CD8-positive, alpha-beta memory T cell (primary cell): ENCODE data around the gene AGER. TPM values are rescaled to one million over a fixed set of nuclear protein-coding genes. Genes with fewer than 3 reads are reported as not detected.
"Not testable (repeated sequence)": the region's sequence is repeated elsewhere in the genome, so short reads cannot be mapped to it uniquely, and the experiment has no call there.

ENCODE experiments used
- CTCF ChIA-PET: fragments of 350-600 bp; sonication (Branson Sonifier 250); formaldehyde crosslinking; loops from one replicate; lab custom pipeline; 2021; ENCODE audit warnings: antibody characterized with exemption; lab: Charles Lee
- POLR2A ChIA-PET: fragments of 350-600 bp; sonication (Branson Sonifier 250); formaldehyde crosslinking; loops from one replicate; lab custom pipeline; 2021; ENCODE audit warnings: antibody characterized with exemption; lab: Charles Lee
- DNase-seq, 5 donors: peaks; one replicate each; pipeline versions ENCODE4 v3.0.0 to v3.0.0-alpha.2; 2020 to 2022; ENCODE audit warnings: mixed read lengths in 1 of 5
- H3K27ac ChIP-seq: one replicate; pipeline ENCODE4 v1.7.0; 2013; ENCODE audit warnings: low read depth, mild to moderate bottlenecking, low read length, moderate library complexity
- H3K27me3 ChIP-seq: 2 replicates; pipeline ENCODE4 v1.7.0; 2013; ENCODE audit warnings: low read length, mild to moderate bottlenecking; ENCODE audit not compliant: insufficient read depth, poor library complexity, severe bottlenecking
- H3K36me3 ChIP-seq: 2 replicates; pipeline ENCODE4 v1.7.0; 2013; ENCODE audit warnings: mild to moderate bottlenecking, low read length, moderate library complexity; ENCODE audit not compliant: insufficient read depth
- H3K4me1 ChIP-seq: 2 replicates; pipeline ENCODE4 v1.7.0; 2013; ENCODE audit warnings: mild to moderate bottlenecking, low read length, moderate library complexity; ENCODE audit not compliant: insufficient read depth
- H3K4me3 ChIP-seq: 2 replicates; pipeline ENCODE4 v1.7.0; 2013; ENCODE audit warnings: mild to moderate bottlenecking, low read length
- H3K9me3 ChIP-seq: 2 replicates; pipeline ENCODE4 v1.7.0; 2013; ENCODE audit warnings: mild to moderate bottlenecking, low read length
- H3K27ac Mint-ChIP-seq, 8 donors: one replicate each; pipeline ENCODE4 v1.8.0; 2020 to 2021; ENCODE audit warnings: mixed read lengths in 8 of 8, mild to moderate bottlenecking in 6 of 8, inconsistent platforms in 3 of 8, moderate library complexity in 3 of 8
- H3K27me3 Mint-ChIP-seq, 2 donors: one replicate each; pipeline ENCODE4 v1.8.0; 2020 to 2021; ENCODE audit warnings: mixed read lengths in 2 of 2, mild to moderate bottlenecking in 1 of 2, moderate library complexity in 1 of 2
- H3K36me3 Mint-ChIP-seq, 3 donors: one replicate each; pipeline ENCODE4 v1.8.0; 2020 to 2021; ENCODE audit warnings: mixed read lengths in 3 of 3, inconsistent platforms in 1 of 3, mild to moderate bottlenecking in 1 of 3
- H3K4me1 Mint-ChIP-seq, 3 donors: one replicate each; pipeline ENCODE4 v1.8.0; 2020 to 2021; ENCODE audit warnings: mixed read lengths in 3 of 3, inconsistent platforms in 1 of 3, mild to moderate bottlenecking in 1 of 3
- H3K4me3 Mint-ChIP-seq, 7 donors: one replicate each; pipeline ENCODE4 v1.8.0; 2020 to 2021; ENCODE audit warnings: mixed read lengths in 7 of 7, mild to moderate bottlenecking in 6 of 7, moderate library complexity in 4 of 7, inconsistent platforms in 2 of 7
- H3K9me3 Mint-ChIP-seq, 5 donors: one replicate each; pipeline ENCODE4 v1.8.0; 2020 to 2022; ENCODE audit warnings: mixed read lengths in 5 of 5, mild to moderate bottlenecking in 3 of 5, moderate library complexity in 2 of 5, inconsistent platforms in 1 of 5
- polyA plus RNA-seq: library from polyadenylated mRNA; unstranded; fragments of 300-500 nt; fragmentation: Illumina TruSeq; gene quantifications from one replicate; pipeline ENCODE4 v1.2.3, GENCODE V29; 2021
- total RNA-seq, 2 experiments: library from RNA; stranded (reverse); gene quantifications; one replicate each; pipeline ENCODE4 v1.2.3, GENCODE V29; 2021

The AGER gene
- total and polyA plus RNA-seq, 3 experiments from 2014 or later, result 11.9 to 12.5 TPM; not detected in 1

GRCh38 chr6:32196682-32197616 lies 12.9 kb upstream of the AGER start:
- POLR2A ChIA-PET, result no interaction called here
- CTCF ChIA-PET, result interaction anchor here (1.3 kb wide), 1 partner anchor 36 kb away, joined by 5 read pairs; no protein-coding TSS in a partner anchor
- Histone ChIP-seq H3K4me3 (peak overlapping the region; percentile 78), H3K27me3 (no peaks in the 10 kb centered on the region), H3K9me3 (no peaks in the 10 kb centered on the region), H3K36me3 (no peaks in the 10 kb centered on the region), H3K4me1 (peaks cover 34% of the 10 kb centered on the region), H3K27ac (peak overlapping the region; percentile 99)
- peak overlapping the region; percentile 98 to 100 (median 100) for H3K27ac Mint-ChIP-seq
- peak overlapping the region; percentile 92 to 100 (median 96) for H3K4me3 Mint-ChIP-seq
- H3K27me3 Mint-ChIP-seq, result peaks cover 2 to 7% of the 10 kb centered on the region in 2 donors
- DNase-seq, result peak in 1 of 5 donors; percentile 27
- H3K36me3 Mint-ChIP-seq, result peaks cover 0 to 18% (median 0%) of the 10 kb centered on the region in 3 donors
- peaks cover 29 to 37% (median 33%) of the 10 kb centered on the region in 3 donors for H3K4me1 Mint-ChIP-seq
- no peaks in the 10 kb centered on the region for H3K9me3 Mint-ChIP-seq

- CTCF ChIA-PET, result interaction anchor here (0.9 to 2.2 kb wide), 13 partner anchors 13 to 642 kb away, joined by 3 to 19 read pairs (median 5); partner anchors contain the start of genes AGPAT1, ATF6B, FKBPL and TAP2
- POLR2A ChIA-PET, result interaction anchor here (0.6 to 1.9 kb wide), 12 partner anchors 11 to 1732 kb away, joined by 3 to 34 read pairs (median 4); partner anchors contain the start of genes AGPAT1, ATF6B, FKBPL and NELFE
- Mint-ChIP-seq H3K27me3 (peaks cover 2 to 7% of the 10 kb centered on the region in 2 donors), H3K4me3 (peak overlapping the region; percentile 92 to 100 (median 96)), H3K27ac (peak overlapping the region; percentile 98 to 100 (median 100)), H3K4me1 (peaks cover 30 to 43% (median 33%) of the 10 kb centered on the region in 3 donors), H3K36me3 (peaks cover 0 to 26% (median 5%) of the 10 kb centered on the region in 3 donors), H3K9me3 (no peaks in the 10 kb centered on the region)
- DNase-seq, result peak in 4 of 5 donors; percentile 50 to 85 (median 70)
- Histone ChIP-seq H3K36me3 (peaks cover 4% of the 10 kb centered on the region), H3K27me3 (no peaks in the 10 kb centered on the region), H3K9me3 (no peaks in the 10 kb centered on the region), H3K27ac (peak overlapping the region; percentile 99), H3K4me3 (peak overlapping the region; percentile 78), H3K4me1 (peaks cover 34% of the 10 kb centered on the region)
These were observed 12.0 kb upstream of the AGER start for GRCh38 chr6:32195902-32196681.

GRCh38 chr6:32195652-32195901 lies 11.5 kb upstream of the AGER start:
- H3K4me3 ChIP-seq, result peak overlapping the region; percentile 78
- H3K36me3 Mint-ChIP-seq, result peaks cover 0 to 29% (median 8%) of the 10 kb centered on the region in 3 donors
- H3K4me3 Mint-ChIP-seq, result peak overlapping the region; percentile 92 to 100 (median 96)
- H3K4me1 Mint-ChIP-seq, result peaks cover 31 to 46% (median 33%) of the 10 kb centered on the region in 3 donors
- ChIA-PET CTCF (interaction anchor here (0.9 to 2.2 kb wide), 14 partner anchors 13 to 643 kb away, joined by 3 to 19 read pairs (median 5); partner anchors contain the start of genes AGPAT1, ATF6B, FKBPL and TAP2), POLR2A (interaction anchor here (0.7 to 1.9 kb wide), 12 partner anchors 10 to 1732 kb away, joined by 3 to 34 read pairs (median 4); partner anchors contain the start of genes AGPAT1, ATF6B, FKBPL and NELFE)
- no peaks in the 10 kb centered on the region for H3K9me3 ChIP-seq
- peaks cover 34% of the 10 kb centered on the region for H3K4me1 ChIP-seq
- peaks cover 2 to 6% of the 10 kb centered on the region in 2 donors for H3K27me3 Mint-ChIP-seq
- peak overlapping the region; percentile 99 for H3K27ac ChIP-seq
- peaks cover 5% of the 10 kb centered on the region for H3K36me3 ChIP-seq
- no peaks in the 10 kb centered on the region for H3K9me3 Mint-ChIP-seq
- peak overlapping the region; percentile 98 to 100 (median 100) for H3K27ac Mint-ChIP-seq
- no peaks in the 10 kb centered on the region for H3K27me3 ChIP-seq
- DNase-seq, result peak; percentile 99 to 100 (median 100)

- Mint-ChIP-seq H3K4me3 (peak overlapping the region; percentile 92 to 100 (median 96)), H3K27ac (peak overlapping the region; percentile 97 to 100 (median 100)), H3K36me3 (peaks cover 0 to 35% (median 8%) of the 10 kb centered on the region in 3 donors), H3K27me3 (peaks cover 2% of the 10 kb centered on the region in 2 donors), H3K4me1 (peaks cover 33 to 50% (median 33%) of the 10 kb centered on the region in 3 donors), H3K9me3 (no peaks in the 10 kb centered on the region)
- no peak for DNase-seq
- H3K9me3 ChIP-seq, result no peaks in the 10 kb centered on the region
- no peaks in the 10 kb centered on the region for H3K27me3 ChIP-seq
- peak overlapping the region; percentile 78 for H3K4me3 ChIP-seq
- CTCF ChIA-PET, result interaction anchor here (0.9 to 2.2 kb wide), 16 partner anchors 12 to 644 kb away, joined by 3 to 19 read pairs (median 5); partner anchors contain the start of genes AGPAT1, ATF6B, FKBPL and TAP2
- peaks cover 34% of the 10 kb centered on the region for H3K4me1 ChIP-seq
- peaks cover 5% of the 10 kb centered on the region for H3K36me3 ChIP-seq
- POLR2A ChIA-PET, result interaction anchor here (0.5 to 1.9 kb wide), 13 partner anchors 10 to 1731 kb away, joined by 3 to 34 read pairs (median 4); partner anchors contain the start of genes AGPAT1, ATF6B, FKBPL and NELFE
- H3K27ac ChIP-seq, result peak overlapping the region; percentile 99
These were observed 11.0 kb upstream of the AGER start for GRCh38 chr6:32194825-32195651.

- H3K9me3 Mint-ChIP-seq, result no peaks in the 10 kb centered on the region
- Histone ChIP-seq H3K4me3 (peak overlapping the region; percentile 78), H3K27ac (peak overlapping the region; percentile 99), H3K27me3 (no peaks in the 10 kb centered on the region), H3K4me1 (peaks cover 34% of the 10 kb centered on the region), H3K36me3 (peaks cover 5% of the 10 kb centered on the region), H3K9me3 (no peaks in the 10 kb centered on the region)
- ChIA-PET CTCF (interaction anchor here (1.0 to 2.2 kb wide), 6 partner anchors 12 to 65 kb away, joined by 3 to 19 read pairs (median 4); partner anchors contain the start of gene FKBPL), POLR2A (interaction anchor here (1.1 to 2.3 kb wide), 3 partner anchors 16 to 778 kb away, joined by 4 to 17 read pairs (median 7); partner anchors contain the start of gene RNF5)
- H3K27ac Mint-ChIP-seq, result peak overlapping the region; percentile 43 to 100 (median 100)
- H3K4me1 Mint-ChIP-seq, result peaks cover 33 to 51% (median 33%) of the 10 kb centered on the region in 3 donors
- peaks cover 0 to 36% (median 8%) of the 10 kb centered on the region in 3 donors for H3K36me3 Mint-ChIP-seq
- peaks cover 0 to 2% of the 10 kb centered on the region in 2 donors for H3K27me3 Mint-ChIP-seq
- peak overlapping the region; percentile 92 to 100 (median 97) for H3K4me3 Mint-ChIP-seq
- no peak for DNase-seq
These were observed 10.3 kb upstream of the AGER start for GRCh38 chr6:32194388-32194787.

GRCh38 chr6:32193096-32193495 lies 9.0 kb upstream of the AGER start:
- Mint-ChIP-seq H3K27ac (peak overlapping the region; percentile 95 to 99 (median 98)), H3K4me1 (peaks cover 44 to 64% (median 45%) of the 10 kb centered on the region in 3 donors), H3K36me3 (peaks cover 0 to 49% (median 8%) of the 10 kb centered on the region in 3 donors), H3K4me3 (peak overlapping the region; percentile 92 to 100 (median 96))
- not testable (repeated sequence) for H3K9me3 Mint-ChIP-seq, H3K27me3 Mint-ChIP-seq, H3K27me3 ChIP-seq, H3K9me3 ChIP-seq, DNase-seq, H3K36me3 ChIP-seq
- ChIA-PET POLR2A (interaction anchor here (0.8 to 2.3 kb wide), 5 partner anchors 10 to 660 kb away, joined by 3 to 17 read pairs (median 4); partner anchors contain the start of genes AGPAT1, RNF5 and TAP1), CTCF (interaction anchor here (0.8 to 1.5 kb wide), 5 partner anchors 8 to 75 kb away, joined by 3 to 7 read pairs (median 3); no protein-coding TSS in a partner anchor)
- H3K4me1 ChIP-seq, result peaks cover 46% of the 10 kb centered on the region
- H3K27ac ChIP-seq, result peak overlapping the region; percentile 85
- peak overlapping the region; percentile 95 for H3K4me3 ChIP-seq
